Measurements from ENCODE around the gene CRELD2. TPM values are rescaled to one million over a fixed set of nuclear protein-coding genes. Genes with fewer than 3 reads are reported as not detected.

Gene CRELD2
- polyA plus RNA-seq, 1 donor from 2014 or later: 83.2 TPM

GRCh38 chr22:49948116-49948957, 29.9 kb downstream of the CRELD2 start:
- Histone ChIP-seq H3K79me2 (replicated peaks; ENCODE audit: insufficient read depth, low read length) (no peaks in the 10 kb centered on the region), H3K4me2 (ENCODE audit: low read length) (no peak overlapping the region), H3K27me3 (ENCODE audit: insufficient read depth, low read depth, low read length) (no peaks in the 10 kb centered on the region), H3K9me3 (ENCODE audit: low read length) (no peaks in the 10 kb centered on the region), H3F3A (ENCODE audit: insufficient read depth, low read length, poor library complexity, severe bottlenecking) (no peaks in the 10 kb centered on the region), H4K20me1 (ENCODE audit: insufficient read depth) (no peaks in the 10 kb centered on the region), H2AFZ (ENCODE audit: low read depth, low read length) (no peak overlapping the region), H3K9ac (ENCODE audit: low read length) (no peak overlapping the region), H3K4me3 (ENCODE audit: low read length) (no peak overlapping the region), H3K36me3 (ENCODE audit: insufficient read depth, low read length) (no peaks in the 10 kb centered on the region), H3K9me2 (ENCODE audit: insufficient read depth, low read length) (no peaks in the 10 kb centered on the region), H3K27ac (ENCODE audit: low read length) (no peak overlapping the region)
- TF ChIP-seq SMC3 (conservative IDR thresholded peaks at IDR 0.05; ENCODE audit: poor library complexity): no peak

- no peaks in the 10 kb centered on the region for H4K20me1 ChIP-seq (ENCODE audit: insufficient read depth)
- H3K36me3 ChIP-seq (ENCODE audit: insufficient read depth, low read length): no peaks in the 10 kb centered on the region
- no peaks in the 10 kb centered on the region for H3K9me2 ChIP-seq (ENCODE audit: insufficient read depth, low read length)
- H2AFZ ChIP-seq (ENCODE audit: low read depth, low read length): no peak overlapping the region
- no peaks in the 10 kb centered on the region for H3K9me3 ChIP-seq (ENCODE audit: low read length)
- TF ChIP-seq MXI1 (conservative IDR thresholded peaks at IDR 0.05; ENCODE audit: poor library complexity, severe bottlenecking): no peak
- no peak overlapping the region for H3K4me2 ChIP-seq (ENCODE audit: low read length)
- no peak overlapping the region for H3K9ac ChIP-seq (ENCODE audit: low read length)
- H3K79me2 ChIP-seq (replicated peaks; ENCODE audit: insufficient read depth, low read length): no peaks in the 10 kb centered on the region
- no peaks in the 10 kb centered on the region for H3K27me3 ChIP-seq (ENCODE audit: insufficient read depth, low read depth, low read length)
- no peaks in the 10 kb centered on the region for H3F3A ChIP-seq (ENCODE audit: insufficient read depth, low read length, poor library complexity, severe bottlenecking)
- H3K4me3 ChIP-seq (ENCODE audit: low read length): no peak overlapping the region
- H3K27ac ChIP-seq (ENCODE audit: low read length): no peak overlapping the region
Measured at GRCh38 chr22:49948958-49949913, 30.8 kb downstream of the CRELD2 start.

- Histone ChIP-seq H3K79me2 (replicated peaks; ENCODE audit: insufficient read depth, low read length) (no peaks in the 10 kb centered on the region), H3K27ac (ENCODE audit: low read length) (no peak overlapping the region), H3K9me3 (ENCODE audit: low read length) (no peaks in the 10 kb centered on the region), H3K36me3 (ENCODE audit: insufficient read depth, low read length) (no peaks in the 10 kb centered on the region), H4K20me1 (ENCODE audit: insufficient read depth) (no peaks in the 10 kb centered on the region), H3K4me2 (ENCODE audit: low read length) (no peak overlapping the region), H2AFZ (ENCODE audit: low read depth, low read length) (no peak overlapping the region), H3F3A (ENCODE audit: insufficient read depth, low read length, poor library complexity, severe bottlenecking) (no peaks in the 10 kb centered on the region), H3K27me3 (ENCODE audit: insufficient read depth, low read depth, low read length) (no peaks in the 10 kb centered on the region), H3K9ac (ENCODE audit: low read length) (no peak overlapping the region), H3K4me3 (ENCODE audit: low read length) (no peak overlapping the region), H3K9me2 (ENCODE audit: insufficient read depth, low read length) (no peaks in the 10 kb centered on the region)
- TF ChIP-seq TAF1 (IDR thresholded peaks at IDR 0.05; ENCODE audit: low read depth): no peak
- TF ChIP-seq POLR2AphosphoS5 (IDR thresholded peaks at IDR 0.05): no peak
- TF ChIP-seq REST (IDR thresholded peaks at IDR 0.05; ENCODE audit: borderline replicate concordance): no peak
Measured at GRCh38 chr22:49949914-49950292, 31.5 kb downstream of the CRELD2 start.

Measured in neural cell (in vitro differentiated cells).